Immature natural killer cell (primary cell): Measurements from ENCODE around the gene GDPD5. TPM values are rescaled to one million over a fixed set of nuclear protein-coding genes. Genes with fewer than 3 reads are reported as not detected.
"Not testable (repeated sequence)": the region's sequence is repeated elsewhere in the genome, so short reads cannot be mapped to it uniquely, and the experiment has no call there.

Experiments
- DNase-seq, 3 donors: peaks; one replicate each; pipeline ENCODE4 v3.0.0; 2022; ENCODE audit warnings: mixed read lengths in 1 of 3
- H3K27ac Mint-ChIP-seq, 6 donors: one replicate each; pipeline ENCODE4 v1.8.0; 2020; ENCODE audit warnings: mixed read lengths in 6 of 6, mild to moderate bottlenecking in 5 of 6, inconsistent platforms in 4 of 6, moderate library complexity in 3 of 6
- H3K27me3 Mint-ChIP-seq, 3 donors: one replicate each; pipeline ENCODE4 v1.8.0; 2020 to 2021; ENCODE audit warnings: low read depth in 3 of 3, mild to moderate bottlenecking in 3 of 3, mixed read lengths in 3 of 3, moderate library complexity in 3 of 3, inconsistent platforms in 1 of 3
- H3K36me3 Mint-ChIP-seq, 3 donors: one replicate each; pipeline ENCODE4 v1.8.0; 2020; ENCODE audit warnings: mixed read lengths in 3 of 3, inconsistent platforms in 2 of 3, mild to moderate bottlenecking in 2 of 3
- H3K4me1 Mint-ChIP-seq, 2 donors: one replicate each; pipeline ENCODE4 v1.8.0; 2020; ENCODE audit warnings: inconsistent platforms in 2 of 2, mild to moderate bottlenecking in 2 of 2, mixed read lengths in 2 of 2, moderate library complexity in 1 of 2
- H3K4me3 Mint-ChIP-seq, 5 donors: one replicate each; pipeline ENCODE4 v1.8.0; 2020; ENCODE audit warnings: mild to moderate bottlenecking in 5 of 5, mixed read lengths in 5 of 5, inconsistent platforms in 3 of 5, moderate library complexity in 3 of 5
- H3K9me3 Mint-ChIP-seq, 6 donors: one replicate each; pipeline ENCODE4 v1.8.0; 2020; ENCODE audit warnings: mild to moderate bottlenecking in 6 of 6, mixed read lengths in 6 of 6, inconsistent platforms in 4 of 6, moderate library complexity in 3 of 6
- polyA plus RNA-seq, 3 donors: library from polyadenylated mRNA; unstranded; fragments of 300-500 nt; fragmentation: Illumina TruSeq; gene quantifications; one replicate each; pipeline ENCODE4 v1.2.3, GENCODE V29; 2021

GDPD5 gene
- polyA plus RNA-seq, 3 donors from 2014 or later, result 1.8 to 9.2 (median 4.1) TPM

GRCh38 chr11:75409971-75410370 lies 115.8 kb downstream of the GDPD5 start:
- Mint-ChIP-seq H3K4me1 (peaks cover 5 to 32% of the 10 kb centered on the region in 2 donors), H3K36me3 (peaks cover 5 to 24% (median 12%) of the 10 kb centered on the region in 3 donors)
- not testable (repeated sequence) for H3K27me3 Mint-ChIP-seq, H3K27ac Mint-ChIP-seq, DNase-seq, H3K9me3 Mint-ChIP-seq, H3K4me3 Mint-ChIP-seq

DNA sequence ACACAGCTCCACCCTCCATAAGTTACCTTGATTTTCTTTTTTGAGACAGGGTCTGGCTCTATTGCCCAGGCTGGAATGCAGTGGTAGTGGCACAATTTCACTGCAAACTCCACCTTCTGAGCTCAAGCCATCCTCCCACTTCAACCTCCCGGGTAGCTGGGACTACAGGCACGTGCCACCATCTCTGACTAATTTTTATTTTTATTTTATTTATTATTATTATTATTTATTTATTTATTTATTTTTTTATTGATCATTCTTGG lies 116.9 kb downstream of the GDPD5 start:
- H3K27me3 Mint-ChIP-seq, result peaks cover 0 to 3% (median 0%) of the 10 kb centered on the region in 3 donors
- H3K4me3 Mint-ChIP-seq, result no peak overlapping the region
- no peak overlapping the region for H3K27ac Mint-ChIP-seq
- H3K9me3 Mint-ChIP-seq, result no peaks in the 10 kb centered on the region
- peaks cover 8 to 34% (median 17%) of the 10 kb centered on the region in 3 donors for H3K36me3 Mint-ChIP-seq
- peaks cover 11 to 43% of the 10 kb centered on the region in 2 donors for H3K4me1 Mint-ChIP-seq
- DNase-seq, result no peak

GRCh38 chr11:75406338-75406777 lies 119.4 kb downstream of the GDPD5 start:
- H3K27ac Mint-ChIP-seq, result peak overlapping the region in 3 of 6 donors; percentile 14 to 51 (median 28)
- H3K4me3 Mint-ChIP-seq, result no peak overlapping the region
- peaks cover 26 to 60% of the 10 kb centered on the region in 2 donors for H3K4me1 Mint-ChIP-seq
- no peak for DNase-seq
- H3K9me3 Mint-ChIP-seq, result no peaks in the 10 kb centered on the region
- peaks cover 18 to 54% (median 28%) of the 10 kb centered on the region in 3 donors for H3K36me3 Mint-ChIP-seq
- peaks cover 0 to 2% (median 0%) of the 10 kb centered on the region in 3 donors for H3K27me3 Mint-ChIP-seq

DNA sequence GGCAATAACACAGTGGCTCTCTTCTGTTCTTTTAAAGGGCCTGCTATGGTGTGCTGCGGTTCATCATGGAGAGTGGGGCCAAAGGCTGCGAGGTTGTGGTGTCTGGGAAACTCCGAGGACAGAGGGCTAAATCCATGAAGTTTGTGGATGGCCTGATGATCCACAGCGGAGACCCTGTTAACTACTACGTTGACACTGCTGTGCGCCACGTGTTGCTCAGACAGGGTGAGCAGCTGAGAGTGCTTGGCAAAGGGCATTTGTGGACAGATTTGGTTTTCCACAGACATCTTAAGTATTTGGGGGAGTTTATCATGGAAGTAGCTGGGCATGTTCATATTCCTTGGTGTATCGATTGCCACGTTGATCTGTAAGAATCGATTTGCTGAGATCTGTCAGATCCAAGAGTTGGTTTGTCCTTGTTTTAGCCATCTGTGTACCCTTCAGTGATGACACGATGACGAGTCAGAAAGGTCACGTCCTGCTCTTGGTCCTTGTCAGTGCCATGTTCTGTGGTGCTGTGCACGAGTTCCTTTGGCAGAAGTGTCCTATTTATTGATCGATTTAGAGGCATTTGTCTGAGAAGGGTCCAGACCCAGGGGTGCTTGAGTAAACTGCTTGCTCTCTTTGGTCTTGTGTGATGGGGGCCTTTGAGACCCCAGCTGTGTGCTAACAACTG lies 121.6 kb downstream of the GDPD5 start:
- no peaks in the 10 kb centered on the region for H3K9me3 Mint-ChIP-seq
- peaks cover 45 to 82% of the 10 kb centered on the region in 2 donors for H3K4me1 Mint-ChIP-seq
- H3K27ac Mint-ChIP-seq, result peak overlapping the region in 4 of 6 donors; percentile 19 to 70 (median 54)
- no peak overlapping the region for H3K4me3 Mint-ChIP-seq
- DNase-seq, result no peak
- peaks cover 18 to 54% (median 32%) of the 10 kb centered on the region in 3 donors for H3K36me3 Mint-ChIP-seq
- peaks cover 0 to 3% (median 3%) of the 10 kb centered on the region in 3 donors for H3K27me3 Mint-ChIP-seq

GRCh38 chr11:75403037-75403436 lies 122.7 kb downstream of the GDPD5 start:
- Mint-ChIP-seq H3K27ac (peak overlapping the region in 4 of 6 donors; percentile 9 to 70 (median 54)), H3K4me3 (peak overlapping the region in 1 of 5 donors; percentile 7), H3K4me1 (peaks cover 46 to 82% of the 10 kb centered on the region in 2 donors), H3K36me3 (peaks cover 17 to 53% (median 31%) of the 10 kb centered on the region in 3 donors), H3K9me3 (no peaks in the 10 kb centered on the region), H3K27me3 (peaks cover 0 to 3% (median 3%) of the 10 kb centered on the region in 3 donors)
- no peak for DNase-seq

- DNase-seq, result no peak
- Mint-ChIP-seq H3K36me3 (peaks cover 12 to 49% (median 27%) of the 10 kb centered on the region in 3 donors), H3K4me1 (peaks cover 42 to 77% of the 10 kb centered on the region in 2 donors), H3K9me3 (no peaks in the 10 kb centered on the region), H3K4me3 (peak overlapping the region; percentile 20 to 97 (median 54)), H3K27me3 (peaks cover 0 to 3% (median 3%) of the 10 kb centered on the region in 3 donors), H3K27ac (peak overlapping the region; percentile 43 to 96 (median 60))
Measured at GRCh38 chr11:75402002-75402773, 123.6 kb downstream of the GDPD5 start.

GRCh38 chr11:75400146-75400865 lies 125.4 kb downstream of the GDPD5 start:
- Mint-ChIP-seq H3K27me3 (peaks cover 0 to 3% (median 1%) of the 10 kb centered on the region in 3 donors), H3K36me3 (peaks cover 9 to 37% (median 27%) of the 10 kb centered on the region in 3 donors), H3K4me3 (peak overlapping the region; percentile 93 to 97 (median 96)), H3K27ac (peak overlapping the region; percentile 93 to 98 (median 96)), H3K4me1 (peaks cover 42 to 64% of the 10 kb centered on the region in 2 donors), H3K9me3 (no peaks in the 10 kb centered on the region)
- peak in 2 of 3 donors; percentile 16 to 23 for DNase-seq

DNA sequence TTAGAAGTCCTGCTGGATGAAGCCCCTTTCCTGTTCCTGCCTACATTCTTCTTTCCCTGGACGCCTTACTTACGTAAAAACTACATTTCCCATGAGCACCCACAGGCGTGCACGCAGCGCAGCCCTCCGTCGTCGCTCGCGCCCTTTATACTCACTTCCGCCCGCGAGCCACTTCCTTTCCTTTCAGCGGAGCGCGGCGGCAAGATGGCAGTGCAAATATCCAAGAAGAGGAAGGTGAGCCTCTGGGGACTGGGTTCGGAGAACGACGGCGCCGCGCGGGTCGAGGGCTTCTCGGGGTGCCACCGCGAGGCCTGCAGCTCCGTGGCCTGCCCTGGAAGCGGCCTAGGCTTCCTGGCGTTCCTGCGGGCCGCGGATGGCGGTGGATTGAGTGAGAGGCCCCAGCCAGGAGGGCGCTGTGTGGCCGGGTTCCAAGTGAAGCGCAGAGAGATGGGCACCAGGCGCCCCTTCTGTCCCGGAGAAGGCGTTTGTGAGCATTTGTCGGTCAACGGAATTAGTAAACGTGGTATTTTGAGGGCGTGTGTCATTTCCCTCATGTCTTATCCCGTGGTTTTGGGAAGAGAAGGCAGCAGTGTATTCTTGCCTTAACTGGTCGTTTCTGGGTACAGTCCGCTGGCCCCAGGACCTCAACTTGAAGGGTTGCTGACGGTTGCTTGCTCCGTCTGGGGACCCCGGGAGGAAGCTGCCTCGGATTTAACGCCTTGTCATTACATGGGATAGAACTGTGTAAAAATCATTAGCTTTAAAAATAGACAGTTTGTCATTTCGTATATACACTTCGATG lies 126.2 kb downstream of the GDPD5 start, which contains the start of gene RPS3:
RPS3 (plus strand) TSS at position 175 of the 802 bp plus-strand sequence; CDS start at position 205, 30 bp downstream.
- H3K4me1 Mint-ChIP-seq, result peaks cover 40 to 57% of the 10 kb centered on the region in 2 donors
- H3K27me3 Mint-ChIP-seq, result peaks cover 0 to 3% (median 1%) of the 10 kb centered on the region in 3 donors
- peak within 1 kb of the TSS; percentile 93 to 98 (median 96) for H3K27ac Mint-ChIP-seq
- peak within 1 kb of the TSS; percentile 93 to 97 (median 96) for H3K4me3 Mint-ChIP-seq
- H3K9me3 Mint-ChIP-seq, result no peaks in the 10 kb centered on the region
- H3K36me3 Mint-ChIP-seq, result peaks cover 9 to 30% (median 27%) of the 10 kb centered on the region in 3 donors
- DNase-seq, result peak; percentile 85 to 86 (median 85)

DNA sequence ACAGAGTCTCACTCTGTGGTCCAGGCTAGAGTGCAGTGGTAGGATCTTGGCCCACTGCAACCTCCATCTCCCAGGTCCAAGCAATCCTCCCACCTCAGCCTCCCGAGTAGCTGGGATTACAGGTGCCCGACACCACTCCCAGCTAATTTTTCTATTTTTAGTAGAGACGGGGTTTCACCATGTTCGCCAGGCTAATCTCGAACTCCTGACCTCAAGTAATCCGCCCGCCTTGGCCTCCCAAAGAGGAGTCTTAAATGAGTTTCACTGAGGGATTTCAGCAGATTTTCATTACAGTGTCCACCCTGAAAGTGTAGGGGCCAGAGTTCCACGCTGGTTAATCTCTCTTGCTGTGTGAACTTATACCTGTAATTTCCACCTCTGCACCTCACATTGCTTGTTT lies 126.8 kb downstream of the GDPD5 start:
- Mint-ChIP-seq H3K36me3 (peaks cover 3 to 24% (median 24%) of the 10 kb centered on the region in 3 donors), H3K9me3 (no peaks in the 10 kb centered on the region), H3K27ac (peak overlapping the region; percentile 93 to 98 (median 96)), H3K27me3 (peaks cover 0 to 3% (median 1%) of the 10 kb centered on the region in 3 donors), H3K4me1 (peaks cover 35 to 50% of the 10 kb centered on the region in 2 donors), H3K4me3 (peak overlapping the region in 4 of 5 donors; percentile 93 to 97 (median 96))
- no peak for DNase-seq

DNA sequence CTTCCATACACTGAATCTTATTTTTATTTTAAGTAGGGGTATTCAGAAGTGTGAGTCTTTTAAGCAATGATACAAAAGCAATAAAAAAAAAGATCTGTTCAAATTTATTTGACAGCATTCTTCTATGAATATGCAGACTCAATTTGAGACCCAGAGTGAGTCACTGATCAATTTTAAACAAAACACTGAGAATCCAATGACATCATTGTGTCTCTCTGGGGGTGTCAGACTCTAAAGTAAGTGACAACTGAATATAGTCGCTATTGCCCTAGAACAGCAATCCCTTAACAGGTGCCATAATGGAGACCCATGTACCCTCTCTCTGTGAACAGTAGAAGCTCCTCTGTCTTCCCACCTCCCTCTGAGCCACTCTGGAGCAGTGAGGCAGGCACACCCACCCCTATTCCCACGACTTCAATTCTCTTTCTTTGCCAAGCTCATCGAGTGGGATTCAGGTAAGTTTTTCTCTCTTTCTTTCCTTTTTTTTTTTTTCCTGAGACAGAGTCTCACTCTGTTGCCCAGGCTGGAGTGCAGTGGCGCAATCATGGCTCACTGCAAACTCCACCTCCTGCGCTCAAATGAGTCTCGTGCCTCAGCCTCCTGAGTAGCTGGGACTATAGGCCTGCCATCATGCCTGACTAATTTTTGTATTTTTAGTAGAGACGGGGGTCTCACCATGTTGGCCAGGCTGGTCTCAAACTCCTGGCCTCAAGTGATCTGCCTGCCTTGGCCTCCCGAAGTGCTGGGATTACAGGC lies 131.5 kb downstream of the GDPD5 start:
- Mint-ChIP-seq H3K27me3 (peaks cover 0 to 7% (median 5%) of the 10 kb centered on the region in 3 donors), H3K9me3 (no peaks in the 10 kb centered on the region), H3K27ac (no peak overlapping the region), H3K4me3 (no peak overlapping the region), H3K36me3 (no peaks in the 10 kb centered on the region), H3K4me1 (peaks cover 2 to 4% of the 10 kb centered on the region in 2 donors)
- no peak for DNase-seq

GRCh38 chr11:75389925-75390324 lies 135.8 kb downstream of the GDPD5 start:
- Mint-ChIP-seq H3K4me3 (no peak overlapping the region), H3K27ac (no peak overlapping the region), H3K36me3 (no peaks in the 10 kb centered on the region), H3K27me3 (peaks cover 0 to 8% (median 5%) of the 10 kb centered on the region in 3 donors), H3K9me3 (no peaks in the 10 kb centered on the region), H3K4me1 (no peaks in the 10 kb centered on the region)
- no peak for DNase-seq

- peaks cover 3 to 8% (median 5%) of the 10 kb centered on the region in 3 donors for H3K27me3 Mint-ChIP-seq
- no peak for DNase-seq
- no peak overlapping the region for H3K27ac Mint-ChIP-seq
- H3K36me3 Mint-ChIP-seq, result no peaks in the 10 kb centered on the region
- H3K4me3 Mint-ChIP-seq, result no peak overlapping the region
- H3K9me3 Mint-ChIP-seq, result no peaks in the 10 kb centered on the region
- peaks cover 6% of the 10 kb centered on the region in 2 donors for H3K4me1 Mint-ChIP-seq
Measured at GRCh38 chr11:75389276-75389605, 136.5 kb downstream of the GDPD5 start.
